ENCODE results near the gene FLNC. TPM values are rescaled to one million over a fixed set of nuclear protein-coding genes. Genes with fewer than 3 reads are reported as not detected.

The FLNC gene
- polyA plus RNA-seq, 1 of the 3 experiments (the other 2 are of a cell fraction): 43.7 TPM

DNA sequence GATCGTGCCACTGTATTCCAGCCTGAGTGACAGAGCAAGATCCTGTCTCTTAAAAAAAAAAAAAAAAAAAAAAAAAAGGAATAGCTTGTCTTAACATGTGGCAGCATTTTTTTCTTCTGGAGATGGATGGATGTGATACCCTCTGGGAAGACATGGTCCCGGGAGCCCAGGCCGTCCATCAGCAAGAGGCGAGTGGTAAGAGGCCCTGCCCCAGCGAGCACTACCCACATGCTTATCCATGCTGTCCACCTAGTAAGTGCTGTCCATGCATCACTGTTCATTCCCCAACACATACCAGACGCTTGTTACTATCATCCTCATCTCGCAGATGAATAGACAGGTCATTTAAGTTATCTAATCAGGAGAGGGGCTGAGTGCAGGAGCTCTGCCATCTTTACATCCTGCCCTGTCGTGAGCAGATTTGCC lies 45.3 kb downstream of the FLNC start (continued):
- no peak for TF ChIP-seq FOXM1 (IDR thresholded peaks at IDR 0.05; ENCODE audit: low read depth)
- TF ChIP-seq EZH2phosphoT487 (IDR thresholded peaks at IDR 0.05; ENCODE audit: borderline replicate concordance, low read depth): no peak
- no peak for TF ChIP-seq NFIC (IDR thresholded peaks at IDR 0.05; ENCODE audit: borderline replicate concordance)
- TF ChIP-seq FOXJ3 (CRISPR knock-in tag; IDR thresholded peaks at IDR 0.05): peak; percentile 91
- peak; percentile 48; the same call in 1 of the 2 replicates for TF ChIP-seq TCF12 (IDR thresholded peaks at IDR 0.05)
- TF ChIP-seq RCOR1 (IDR thresholded peaks at IDR 0.05; ENCODE audit: low read length): peak; percentile 100
- TF ChIP-seq POLR2AphosphoS5 (IDR thresholded peaks at IDR 0.05; ENCODE audit: low read depth, low read length): peak; percentile 32; the same call in 1 of the 2 replicates
- no peak for TF ChIP-seq SMC3 (IDR thresholded peaks at IDR 0.05; ENCODE audit: low read depth, low read length)
- TF ChIP-seq, protein P1, sequence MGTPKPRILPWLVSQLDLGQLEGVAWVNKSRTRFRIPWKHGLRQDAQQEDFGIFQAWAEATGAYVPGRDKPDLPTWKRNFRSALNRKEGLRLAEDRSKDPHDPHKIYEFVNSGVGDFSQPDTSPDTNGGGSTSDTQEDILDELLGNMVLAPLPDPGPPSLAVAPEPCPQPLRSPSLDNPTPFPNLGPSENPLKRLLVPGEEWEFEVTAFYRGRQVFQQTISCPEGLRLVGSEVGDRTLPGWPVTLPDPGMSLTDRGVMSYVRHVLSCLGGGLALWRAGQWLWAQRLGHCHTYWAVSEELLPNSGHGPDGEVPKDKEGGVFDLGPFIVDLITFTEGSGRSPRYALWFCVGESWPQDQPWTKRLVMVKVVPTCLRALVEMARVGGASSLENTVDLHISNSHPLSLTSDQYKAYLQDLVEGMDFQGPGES (IDR thresholded peaks at IDR 0.05; ENCODE audit: low read depth, low read length): no peak
- no peak for TF ChIP-seq GABPA (IDR thresholded peaks at IDR 0.05; ENCODE audit: low read depth)
- no peak for TF ChIP-seq MEF2A (IDR thresholded peaks at IDR 0.05; ENCODE audit: borderline replicate concordance, low read depth)
- TF ChIP-seq SIN3A (IDR thresholded peaks at IDR 0.05; ENCODE audit: borderline replicate concordance, low read depth, low read length): no peak
- peak; percentile 85 for TF ChIP-seq MXI1 (IDR thresholded peaks at IDR 0.05; ENCODE audit: low read depth, low read length)
- TF ChIP-seq NRF1 (IDR thresholded peaks at IDR 0.05; ENCODE audit: low read depth, low read length): no peak
- no peak for TF ChIP-seq TEAD4 (IDR thresholded peaks at IDR 0.05; ENCODE audit: borderline replicate concordance, insufficient read depth)
- TF ChIP-seq RAD21 (IDR thresholded peaks at IDR 0.05; ENCODE audit: low read length): no peak
- 0 out of 2 replicates have a peak, but pooled peaks have one; percentile 43 for TF ChIP-seq REST (IDR thresholded peaks at IDR 0.05; ENCODE audit: low read depth, low read length)

- no peak overlapping the region for H3K4me2 ChIP-seq
- no peaks in the 10 kb centered on the region for H3K9me2 ChIP-seq
- H3K79me2 ChIP-seq (ENCODE audit: insufficient read depth): no peaks in the 10 kb centered on the region
- H3K4me1 ChIP-seq (ENCODE audit: control insufficient read depth in 1 of 2, insufficient read depth in 2 of 2, low read depth in 1 of 2, low read length in 1 of 2): peaks cover 0 to 24% of the 10 kb centered on the region in 2 experiments; a peak in 1 of 4 replicates
- no peaks in the 10 kb centered on the region for H4K20me1 ChIP-seq (ENCODE audit: insufficient read depth)
- DNase-seq: no peak
- no peaks in the 10 kb centered on the region for H3K36me3 ChIP-seq (replicated peaks in 1 of 2; ENCODE audit: control insufficient read depth in 1 of 2, insufficient read depth in 2 of 2, low read length in 1 of 2)
- no peak overlapping the region for H3K4me3 ChIP-seq (ENCODE audit: low read depth in 2 of 2, low read length in 1 of 2)
- no peaks in the 10 kb centered on the region for H3K9me3 ChIP-seq
- H2AFZ ChIP-seq (ENCODE audit: low read depth): no peak overlapping the region
- no peak overlapping the region for H3K27ac ChIP-seq (ENCODE audit: low read depth in 2 of 2, low read length in 1 of 2)
- 39% methylated on average over 2 of the region's 3 CpGs for WGBS (ENCODE audit: low lambda C conversion rate)
- no peaks in the 10 kb centered on the region for H3K27me3 ChIP-seq (ENCODE audit: insufficient read depth)
- CTCF ChIA-PET: interaction anchor here (0.8 to 12.3 kb wide), 11 partner anchors 4 to 448 kb away, joined by 3 to 181 read pairs (median 3); partner anchors contain the start of genes ATP6V1F, GARIN1A and METTL2B
- POLR2A ChIA-PET: no interaction called here
- H3F3A ChIP-seq (replicated peaks; ENCODE audit: insufficient read depth): peaks cover 10% of the 10 kb centered on the region
- H3K9ac ChIP-seq: no peak overlapping the region
- TF ChIP-seq TCF12 (IDR thresholded peaks at IDR 0.05) (no peak), ELF1 (IDR thresholded peaks at IDR 0.05) (no peak), SMC3 (IDR thresholded peaks at IDR 0.05; ENCODE audit: low read depth, low read length) (no peak), RCOR1 (IDR thresholded peaks at IDR 0.05; ENCODE audit: low read length) (no peak), REST (IDR thresholded peaks at IDR 0.05; ENCODE audit: low read depth, low read length) (no peak), RAD21 (IDR thresholded peaks at IDR 0.05; ENCODE audit: low read length) (no peak), RFX5 (IDR thresholded peaks at IDR 0.05; ENCODE audit: low read length) (no peak), MAX (IDR thresholded peaks at IDR 0.05; ENCODE audit: low read depth) (no peak), FOXJ3 (CRISPR knock-in tag; IDR thresholded peaks at IDR 0.05) (no peak), ZBTB33 (IDR thresholded peaks at IDR 0.05; ENCODE audit: borderline replicate concordance, low read depth) (no peak)
Measured at GRCh38 chr7:128876127-128876526, 45.9 kb downstream of the FLNC start.

All from SK-N-SH (cell line).